ENCODE results near the gene ST3GAL3.

DNA sequence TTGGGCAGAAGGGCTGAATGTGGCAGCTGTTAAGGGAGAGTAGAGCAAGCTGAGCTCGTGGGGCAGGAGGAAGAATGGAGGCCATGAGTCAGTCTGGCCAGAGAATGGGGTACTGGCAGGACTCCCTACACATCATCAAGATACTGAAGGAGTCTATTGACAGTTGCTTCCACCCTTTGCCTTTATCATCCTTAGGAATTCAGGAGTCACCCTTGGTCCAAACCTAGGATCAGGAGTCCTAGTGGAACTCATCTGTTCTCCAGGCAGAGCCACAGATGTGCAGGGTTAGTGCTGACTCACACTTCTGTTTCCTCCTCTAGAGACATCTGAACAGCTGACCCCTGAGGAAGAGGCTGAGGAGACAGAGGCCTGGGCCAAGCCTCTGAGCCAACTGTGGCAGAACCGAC lies 18.7 kb upstream of the ST3GAL3 start:
- TF ChIP-seq, protein P1, sequence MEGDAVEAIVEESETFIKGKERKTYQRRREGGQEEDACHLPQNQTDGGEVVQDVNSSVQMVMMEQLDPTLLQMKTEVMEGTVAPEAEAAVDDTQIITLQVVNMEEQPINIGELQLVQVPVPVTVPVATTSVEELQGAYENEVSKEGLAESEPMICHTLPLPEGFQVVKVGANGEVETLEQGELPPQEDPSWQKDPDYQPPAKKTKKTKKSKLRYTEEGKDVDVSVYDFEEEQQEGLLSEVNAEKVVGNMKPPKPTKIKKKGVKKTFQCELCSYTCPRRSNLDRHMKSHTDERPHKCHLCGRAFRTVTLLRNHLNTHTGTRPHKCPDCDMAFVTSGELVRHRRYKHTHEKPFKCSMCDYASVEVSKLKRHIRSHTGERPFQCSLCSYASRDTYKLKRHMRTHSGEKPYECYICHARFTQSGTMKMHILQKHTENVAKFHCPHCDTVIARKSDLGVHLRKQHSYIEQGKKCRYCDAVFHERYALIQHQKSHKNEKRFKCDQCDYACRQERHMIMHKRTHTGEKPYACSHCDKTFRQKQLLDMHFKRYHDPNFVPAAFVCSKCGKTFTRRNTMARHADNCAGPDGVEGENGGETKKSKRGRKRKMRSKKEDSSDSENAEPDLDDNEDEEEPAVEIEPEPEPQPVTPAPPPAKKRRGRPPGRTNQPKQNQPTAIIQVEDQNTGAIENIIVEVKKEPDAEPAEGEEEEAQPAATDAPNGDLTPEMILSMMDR (IDR thresholded peaks at IDR 0.05; ENCODE audit: insufficient read depth, low read depth, low read length) = no peak
- no peak for TF ChIP-seq EZH2 (IDR thresholded peaks at IDR 0.05; ENCODE audit: insufficient read depth, low read length)

Measured in astrocyte (in vitro differentiated cells and primary cell).